CD14-positive monocyte (primary cell): ENCODE results near the gene C1orf74. TPM values are rescaled to one million over a fixed set of nuclear protein-coding genes. Genes with fewer than 3 reads are reported as not detected.

Experiments
- DNase-seq, 3 donors: peaks; one replicate each; pipeline ENCODE4 v3.0.0-alpha.2; 2011 to 2022
- H2AFZ ChIP-seq: 2 replicates; pipeline ENCODE4 v1.6.0; 2012; ENCODE audit warnings: mild to moderate bottlenecking, low read depth, low read length, inconsistent platforms; ENCODE audit not compliant: insufficient read depth, poor library complexity, severe bottlenecking
- H3K27ac ChIP-seq, 2 donors: 1 replicate in 1 of 2; 2 replicates in 1 of 2; pipeline ENCODE4 v1.5.1; 2012 to 2013; ENCODE audit warnings: low read length in 2 of 2, control low read depth in 1 of 2, inconsistent platforms in 1 of 2, low read depth in 1 of 2, mild to moderate bottlenecking in 1 of 2
- H3K27me3 ChIP-seq, 2 donors: one replicate each; pipeline versions ENCODE4 v1.6.0 to v1.6.1; 2011 to 2013; ENCODE audit warnings: low read length in 2 of 2; ENCODE audit not compliant: control insufficient read depth in 2 of 2, insufficient read depth in 2 of 2
- H3K36me3 ChIP-seq, 2 donors: replicated peaks in 1 of 2; 1 replicate in 1 of 2; 2 replicates in 1 of 2; pipeline versions ENCODE4 v1.5.1 to v1.6.1; 2012 to 2013; ENCODE audit warnings: low read length in 2 of 2, control low read depth in 1 of 2, inconsistent platforms in 1 of 2, mild to moderate bottlenecking in 1 of 2; ENCODE audit not compliant: insufficient read depth in 2 of 2, control insufficient read depth in 1 of 2
- H3K4me1 ChIP-seq, 2 donors: 1 replicate in 1 of 2; 2 replicates in 1 of 2; pipeline versions ENCODE4 v1.5.1 to v1.6.1; 2012 to 2013; ENCODE audit warnings: low read length in 2 of 2, control low read depth in 1 of 2, inconsistent platforms in 1 of 2, mild to moderate bottlenecking in 1 of 2, moderate library complexity in 1 of 2; ENCODE audit not compliant: insufficient read depth in 2 of 2, control insufficient read depth in 1 of 2
- H3K4me2 ChIP-seq: replicated peaks from 2 replicates; pipeline ENCODE3; 2012; ENCODE audit warnings: low read length, moderate library complexity, mild to moderate bottlenecking; ENCODE audit not compliant: poor library complexity, severe bottlenecking; ENCODE audit errors: extremely low read depth
- H3K4me3 ChIP-seq, 3 experiments: fragments of 200-600 bp in 1 of 3; sonication (generic) in 1 of 3; replicated peaks in 1 of 3; 1 replicate in 2 of 3; 2 replicates in 1 of 3; pipeline ENCODE4 v1.5.1; 2011 to 2013; ENCODE audit warnings: low read length in 3 of 3, mild to moderate bottlenecking in 3 of 3, control low read depth in 2 of 3, low read depth in 2 of 3, inconsistent platforms in 1 of 3, moderate library complexity in 1 of 3
- H3K79me2 ChIP-seq: 2 replicates; pipeline ENCODE4 v1.6.0; 2012; ENCODE audit warnings: mild to moderate bottlenecking, control low read depth, inconsistent platforms, low read length, moderate library complexity; ENCODE audit not compliant: insufficient read depth
- H3K9ac ChIP-seq: 2 replicates; pipeline ENCODE4 v1.6.0; 2017; ENCODE audit warnings: low read length, mild to moderate bottlenecking; ENCODE audit not compliant: insufficient read depth, poor library complexity, severe bottlenecking
- H3K9me3 ChIP-seq, 2 donors: replicated peaks in 1 of 2; 1 replicate in 1 of 2; 2 replicates in 1 of 2; pipeline versions ENCODE4 v1.5.1 to v1.6.1; 2012 to 2013; ENCODE audit warnings: low read length in 2 of 2, control low read depth in 1 of 2; ENCODE audit not compliant: control insufficient read depth in 1 of 2, insufficient read depth in 1 of 2
- H4K20me1 ChIP-seq: 2 replicates; pipeline ENCODE4 v1.6.0; 2012; ENCODE audit warnings: mild to moderate bottlenecking, low read length, control low read depth, moderate library complexity; ENCODE audit not compliant: insufficient read depth
- H3K27ac Mint-ChIP-seq, 7 donors: one replicate each; pipeline ENCODE4 v1.8.0; 2020; ENCODE audit warnings: mild to moderate bottlenecking in 7 of 7, mixed read lengths in 7 of 7, moderate library complexity in 6 of 7, inconsistent platforms in 2 of 7
- H3K27me3 Mint-ChIP-seq, 3 donors: one replicate each; pipeline ENCODE4 v1.8.0; 2021 to 2022; ENCODE audit warnings: low read depth in 3 of 3, mild to moderate bottlenecking in 3 of 3, mixed read lengths in 3 of 3, moderate library complexity in 3 of 3, inconsistent platforms in 1 of 3
- H3K36me3 Mint-ChIP-seq, 2 donors: one replicate each; pipeline ENCODE4 v1.8.0; 2020; ENCODE audit warnings: mixed read lengths in 2 of 2, inconsistent platforms in 1 of 2, mild to moderate bottlenecking in 1 of 2
- H3K4me1 Mint-ChIP-seq: one replicate; pipeline ENCODE4 v1.8.0; 2020; ENCODE audit warnings: mild to moderate bottlenecking, mixed read lengths
- H3K4me3 Mint-ChIP-seq, 2 donors: one replicate each; pipeline ENCODE4 v1.8.0; 2020; ENCODE audit warnings: mild to moderate bottlenecking in 2 of 2, mixed read lengths in 2 of 2, moderate library complexity in 1 of 2
- H3K9me3 Mint-ChIP-seq, 7 donors: one replicate each; pipeline ENCODE4 v1.8.0; 2020 to 2022; ENCODE audit warnings: mixed read lengths in 7 of 7, mild to moderate bottlenecking in 6 of 7, moderate library complexity in 6 of 7, inconsistent platforms in 2 of 7
- CTCF ChIP-seq: fragments of 200-600 bp; IDR thresholded peaks from one replicate; pipeline ENCODE4 v1.8.0; 2022; ENCODE audit warnings: antibody characterized with exemption, mild to moderate bottlenecking
- WGBS: methylation state at CpG from one replicate; pipeline ENCODE4 v1.1.5; 2013; ENCODE audit warnings: missing lambda C conversion rate; ENCODE audit not compliant: insufficient coverage; 5-methylcytosine and 5-hydroxymethylcytosine counted together
- intact Hi-C, 2 donors: fragments of 100-400 bp; cut with micrococcal nuclease; formaldehyde crosslinking; loops; one replicate each; pipeline versions ENCODE4 v1.15.0 to v1.15.1; 2023
- polyA minus RNA-seq: library from RNA; depleted of rRNA, polyadenylated mRNA; stranded (reverse); fragments of >200 nt; gene quantifications from 2 replicates; pipeline ENCODE4 v1.2.3, GENCODE V29; 2012
- polyA plus RNA-seq, 3 donors: library from polyadenylated mRNA; depleted of rRNA in 1 of 3; unstranded in 2 of 3; stranded (reverse) in 1 of 3; fragments of 300-500 nt in 2 of 3; fragments of >200 nt in 1 of 3; fragmentation: Illumina TruSeq in 2 of 3; gene quantifications; 1 replicate in 2 of 3; 2 replicates in 1 of 3; pipeline ENCODE4 v1.2.3, GENCODE V29; 2012 to 2021
- total RNA-seq, 12 experiments: library from RNA in 1 of 12; stranded (reverse) in 1 of 12; fragments of 120-200 nt in 1 of 12; gene quantifications; one replicate each; pipeline ENCODE4 v1.2.4 and lab custom pipeline; 2013 to 2026; ENCODE audit warnings: mixed read lengths in 6 of 12, inconsistent platforms in 1 of 12

C1orf74 gene
- total RNA-seq (2013): 0.67 TPM
- polyA plus RNA-seq (under 1 TPM; 0.07 to 0.47 (median 0.19) TPM), polyA minus RNA-seq (0.55 and 1.0 TPM in 2 replicates), total RNA-seq (lab: John Stamatoyannopoulos, UW) (0.08 to 0.90 (median 0.41) reads per million in 11 experiments)

- Mint-ChIP-seq H3K27me3 (peaks cover 8 to 13% (median 12%) of the 10 kb centered on the region in 3 donors), H3K27ac (peak within 1 kb of the TSS; percentile 96 to 99 (median 98)), H3K4me3 (peak within 1 kb of the TSS; percentile 90 to 97), H3K9me3 (no peaks in the 10 kb centered on the region), H3K36me3 (peaks cover 29 to 33% of the 10 kb centered on the region in 2 donors), H3K4me1 (peaks cover 23% of the 10 kb centered on the region)
- TF ChIP-seq CTCF: no peak
- Histone ChIP-seq H3K27ac (peak within 1 kb of the TSS; percentile 70 to 95), H3K4me2 (peak within 1 kb of the TSS; percentile 89), H3K9ac (peak within 1 kb of the TSS; percentile 81), H3K27me3 (peaks cover 0 to 8% of the 10 kb centered on the region in 2 donors), H3K9me3 (no peaks in the 10 kb centered on the region), H2AFZ (peak within 1 kb of the TSS; percentile 94), H4K20me1 (peaks cover 10% of the 10 kb centered on the region), H3K4me1 (peaks cover 14 to 21% of the 10 kb centered on the region in 2 donors), H3K79me2 (no peaks in the 10 kb centered on the region), H3K4me3 (peak within 1 kb of the TSS; percentile 67 to 93 (median 85)), H3K36me3 (peaks cover 28 to 37% of the 10 kb centered on the region in 2 donors)
- intact Hi-C loops: no loop called here
- WGBS: under 1% methylated on average over 42 of the region's 48 CpGs
- DNase-seq: peak; percentile 98 to 99 (median 99)
Observed at GRCh38 chr1:209784265-209785169, at the start of gene C1orf74. Gene C1orf74 (minus strand): TSS chr1:209784559. CDS start chr1:209783634, 925 bp downstream.

- Mint-ChIP-seq H3K27me3 (no peaks in the 10 kb centered on the region), H3K27ac (no peak overlapping the region), H3K9me3 (peaks cover 0 to 4% (median 0%) of the 10 kb centered on the region in 7 donors), H3K4me3 (no peak overlapping the region), H3K4me1 (peaks cover 13% of the 10 kb centered on the region), H3K36me3 (peaks cover 56 to 67% of the 10 kb centered on the region in 2 donors)
- Histone ChIP-seq H3K4me3 (no peak overlapping the region), H3K27me3 (no peaks in the 10 kb centered on the region), H2AFZ (no peak overlapping the region), H3K36me3 (peaks cover 56 to 67% of the 10 kb centered on the region in 2 donors), H3K4me2 (no peak overlapping the region), H3K9ac (no peak overlapping the region), H3K9me3 (no peaks in the 10 kb centered on the region), H3K27ac (no peak overlapping the region), H3K79me2 (peaks cover 4% of the 10 kb centered on the region), H3K4me1 (peaks cover 15 to 16% of the 10 kb centered on the region in 2 donors), H4K20me1 (no peaks in the 10 kb centered on the region)
- no CpG with 5 or more reads among the region's 1 CpG for WGBS
- intact Hi-C loops: no loop called here
- no peak for DNase-seq
- no peak for TF ChIP-seq CTCF
Observed at GRCh38 chr1:209831615-209832014, 47.3 kb upstream of the C1orf74 start.
